GM10266 (cell line): ENCODE data around the gene PDE3A.

Source experiments
- DNase-seq: peaks from one replicate; pipeline ENCODE4 v3.0.0; 2012; ENCODE audit errors: extremely low spot score
- TF ChIP-seq, protein P1 (sequence below): IDR thresholded peaks from 2 replicates; pipeline ENCODE4 v1.5.1; 2012; ENCODE audit warnings: mild to moderate bottlenecking, low read depth; ENCODE audit not compliant: control insufficient read depth, insufficient read depth; ENCODE audit errors: missing control alignments

PDE3A gene

DNA sequence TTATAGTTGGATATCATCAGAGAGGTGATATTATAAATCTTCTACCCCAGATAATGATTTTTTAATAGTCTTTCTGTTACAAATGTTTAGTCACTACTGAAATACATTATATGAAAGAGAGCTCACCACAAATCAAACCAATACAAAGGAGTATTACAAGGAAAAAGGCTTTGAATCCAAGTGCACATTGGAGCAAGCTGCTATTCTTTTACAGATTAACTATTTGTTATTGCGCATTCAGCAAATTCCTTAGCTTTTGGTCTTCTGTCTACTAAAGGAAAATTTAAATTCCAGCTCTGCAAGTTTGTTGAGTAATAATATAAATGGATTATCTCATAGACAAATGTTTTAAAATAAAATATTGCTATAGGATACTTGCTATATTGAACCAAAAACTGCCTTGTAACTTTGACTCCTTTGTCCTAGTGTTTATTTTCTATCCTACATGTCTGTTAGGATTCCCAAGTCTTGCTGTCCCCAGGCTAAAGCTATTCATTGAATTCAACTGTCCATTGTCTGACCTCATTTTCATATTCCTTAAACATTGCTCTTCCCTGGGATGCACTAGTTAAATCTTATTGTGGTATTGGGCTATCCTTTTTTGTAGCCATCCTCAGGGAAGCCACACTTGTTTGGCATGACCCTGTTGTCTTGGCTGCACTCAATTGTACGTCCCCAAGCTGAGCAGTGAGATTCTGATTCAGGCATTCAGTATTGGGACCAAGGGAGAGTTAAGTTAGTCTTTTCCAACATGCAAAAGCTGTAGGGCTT lies 41.5 kb downstream of the PDE3A start:
- TF ChIP-seq, protein P1, sequence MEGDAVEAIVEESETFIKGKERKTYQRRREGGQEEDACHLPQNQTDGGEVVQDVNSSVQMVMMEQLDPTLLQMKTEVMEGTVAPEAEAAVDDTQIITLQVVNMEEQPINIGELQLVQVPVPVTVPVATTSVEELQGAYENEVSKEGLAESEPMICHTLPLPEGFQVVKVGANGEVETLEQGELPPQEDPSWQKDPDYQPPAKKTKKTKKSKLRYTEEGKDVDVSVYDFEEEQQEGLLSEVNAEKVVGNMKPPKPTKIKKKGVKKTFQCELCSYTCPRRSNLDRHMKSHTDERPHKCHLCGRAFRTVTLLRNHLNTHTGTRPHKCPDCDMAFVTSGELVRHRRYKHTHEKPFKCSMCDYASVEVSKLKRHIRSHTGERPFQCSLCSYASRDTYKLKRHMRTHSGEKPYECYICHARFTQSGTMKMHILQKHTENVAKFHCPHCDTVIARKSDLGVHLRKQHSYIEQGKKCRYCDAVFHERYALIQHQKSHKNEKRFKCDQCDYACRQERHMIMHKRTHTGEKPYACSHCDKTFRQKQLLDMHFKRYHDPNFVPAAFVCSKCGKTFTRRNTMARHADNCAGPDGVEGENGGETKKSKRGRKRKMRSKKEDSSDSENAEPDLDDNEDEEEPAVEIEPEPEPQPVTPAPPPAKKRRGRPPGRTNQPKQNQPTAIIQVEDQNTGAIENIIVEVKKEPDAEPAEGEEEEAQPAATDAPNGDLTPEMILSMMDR, result no peak
- DNase-seq, result no peak

DNA sequence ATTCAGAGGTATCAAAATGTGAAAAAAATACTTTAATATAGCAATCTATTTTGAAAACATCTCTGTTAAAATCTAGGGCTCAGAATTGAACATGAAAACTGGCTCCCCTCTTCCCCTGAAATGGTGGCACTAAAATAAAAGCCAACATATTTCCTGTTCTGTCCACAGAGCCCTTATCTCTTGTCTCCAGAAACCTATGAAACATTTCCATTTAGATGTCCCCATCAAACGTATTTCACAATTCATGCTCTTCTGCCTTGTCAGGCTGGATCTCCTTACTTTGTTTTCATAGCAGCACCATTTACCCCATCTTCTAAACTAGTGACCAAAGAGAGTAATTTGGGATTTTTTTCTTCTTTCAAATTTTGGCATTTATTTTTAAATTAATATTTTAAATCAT lies 42.4 kb downstream of the PDE3A start:
- TF ChIP-seq, protein P1, result no peak

DNA sequence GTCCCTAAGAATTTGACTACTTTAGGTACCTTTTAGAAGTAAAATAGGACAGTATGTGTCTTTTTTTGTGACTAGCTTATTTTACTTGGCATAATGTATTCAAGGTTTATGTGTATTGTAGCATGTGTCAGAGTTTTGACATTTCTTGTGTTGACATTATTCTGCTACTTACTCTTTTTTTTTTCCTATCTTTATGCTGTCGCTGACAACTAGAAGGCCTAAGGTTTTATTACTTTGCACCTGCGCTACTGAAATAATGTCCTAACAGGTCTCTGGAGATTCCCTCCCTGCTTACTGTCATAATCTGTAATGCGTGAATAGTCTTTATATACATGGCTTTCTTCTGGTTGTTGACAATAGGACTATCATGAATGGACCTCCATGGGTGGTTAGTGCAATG lies 43.0 kb downstream of the PDE3A start:
- TF ChIP-seq, protein P1, result no peak
- no peak for DNase-seq

More for the DNA sequence above, 42.4 kb downstream of the PDE3A start:
- DNase-seq, result no peak

DNA sequence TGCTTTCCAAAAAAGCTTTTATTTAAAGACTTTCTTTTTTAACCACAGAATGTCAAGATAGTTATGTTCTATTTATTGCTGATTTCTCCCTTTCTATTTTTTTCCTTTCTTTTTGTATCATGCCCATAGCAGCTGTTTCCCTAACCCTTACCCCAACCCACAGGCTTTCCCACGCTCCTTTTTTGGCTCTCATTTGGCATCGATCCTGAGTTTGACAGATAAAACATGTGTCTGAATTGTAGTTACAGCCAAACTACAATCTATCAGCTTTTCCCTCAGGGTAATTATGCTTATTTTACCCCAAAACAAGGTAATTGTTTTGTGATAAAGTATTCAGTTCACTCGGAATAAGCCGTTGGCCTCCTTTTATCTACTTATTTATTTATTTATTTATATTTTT lies 46.7 kb downstream of the PDE3A start:
- TF ChIP-seq, protein P1, result no peak
- no peak for DNase-seq

DNA sequence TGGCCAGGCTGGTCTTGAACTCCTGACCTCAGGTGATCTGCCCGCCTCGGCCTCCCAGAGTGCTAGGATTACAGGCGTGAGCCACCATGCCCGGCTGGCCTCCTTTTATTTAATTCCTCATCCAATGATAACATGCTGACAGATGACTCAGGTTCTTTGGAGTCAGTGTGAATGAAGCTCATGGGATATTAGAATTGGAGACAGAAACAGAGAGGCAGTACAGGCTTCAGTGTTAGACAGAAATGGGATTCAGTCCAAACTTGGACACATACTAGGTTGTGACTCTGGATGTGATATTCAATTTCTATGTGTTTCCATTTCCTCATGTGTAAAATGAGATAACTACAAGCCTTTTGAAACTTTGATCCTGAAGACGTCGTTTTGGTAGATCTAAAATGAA lies 47.3 kb downstream of the PDE3A start:
- no peak for DNase-seq
- TF ChIP-seq, protein P1, result no peak

DNA sequence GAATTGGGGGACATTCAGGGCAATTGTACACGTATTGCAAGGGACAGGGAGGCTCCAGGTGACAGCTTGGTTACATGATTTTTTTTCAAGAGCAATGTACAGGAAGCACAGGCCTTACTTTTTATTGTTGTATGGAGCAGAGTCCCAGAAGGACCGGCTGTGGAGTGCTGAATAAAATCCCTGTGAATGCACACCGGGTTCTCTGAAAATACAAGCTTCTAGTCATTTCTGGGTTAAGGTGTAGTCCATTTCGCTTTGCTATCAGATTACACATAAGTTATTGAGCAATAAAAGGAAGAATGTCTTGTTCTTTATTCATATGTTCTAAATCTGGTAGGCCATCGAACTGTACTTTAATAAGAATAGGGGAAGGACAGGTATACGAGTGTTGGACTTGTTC lies 52.2 kb downstream of the PDE3A start:
- TF ChIP-seq, protein P1, result no peak
- DNase-seq, result no peak

DNA sequence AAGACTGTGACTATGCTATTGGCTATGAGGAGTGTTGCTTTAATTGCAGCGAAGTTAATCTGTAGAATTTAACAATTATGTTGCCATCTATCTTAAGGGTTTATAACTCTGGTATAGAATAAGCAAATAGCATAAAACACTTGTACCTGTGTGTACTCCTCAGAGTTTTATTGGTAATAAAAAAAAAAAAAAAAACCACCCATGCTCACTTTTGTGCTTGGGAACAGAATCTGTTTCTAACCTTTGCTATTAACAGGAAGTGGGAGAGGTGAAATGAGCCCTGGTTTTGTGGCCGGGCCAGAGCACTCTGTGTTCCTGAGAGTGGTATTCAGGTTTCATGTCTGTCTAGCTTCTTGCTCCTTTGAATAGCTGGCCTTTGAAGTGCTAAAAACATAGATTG lies 53.1 kb downstream of the PDE3A start:
- DNase-seq, result no peak
- TF ChIP-seq, protein P1, result no peak
